ENCODE results near the gene SEL1L3. TPM values are rescaled to one million over a fixed set of nuclear protein-coding genes. Genes with fewer than 3 reads are reported as not detected.

The SEL1L3 gene
- total RNA-seq, 2 donors from 2014 or later: 14.9 to 24.5 TPM

- H3K27ac Mint-ChIP-seq: no peak overlapping the region
- H3K36me3 Mint-ChIP-seq (ENCODE audit: low read depth): peaks cover 2% of the 10 kb centered on the region
- 89 to 90% methylated on average over 3 to 5 of the region's 5 CpGs for WGBS, 2 experiments (ENCODE audit: insufficient coverage in 1 of 2, insufficient read length in 1 of 2)
These were observed 63.3 kb downstream of the SEL1L3 start for GRCh38 chr4:25799522-25799921.

GRCh38 chr4:25797136-25797535, 65.7 kb downstream of the SEL1L3 start:
- no peak for TF ChIP-seq CTCF (conservative IDR thresholded peaks at IDR 0.05)
- H3K4me1 Mint-ChIP-seq: peaks cover 8% of the 10 kb centered on the region
- H3K36me3 ChIP-seq (ENCODE audit: control insufficient read depth, insufficient read depth, low read length): no peaks in the 10 kb centered on the region
- H3K9me3 Mint-ChIP-seq: no peaks in the 10 kb centered on the region
- 92 to 96% methylated on average over 4 to 8 of the region's 8 CpGs for WGBS, 2 experiments (ENCODE audit: insufficient coverage in 1 of 2, insufficient read length in 1 of 2)
- H3K27me3 Mint-ChIP-seq (ENCODE audit: insufficient read depth): no peaks in the 10 kb centered on the region
- no peak overlapping the region for H3K4me3 ChIP-seq (ENCODE audit: low read length)
- no peaks in the 10 kb centered on the region for H3K9me3 ChIP-seq (ENCODE audit: control insufficient read depth, low read length)
- H3K9ac ChIP-seq (ENCODE audit: extremely low read depth, low read length, poor library complexity, severe bottlenecking): no peak overlapping the region
- H3K36me3 Mint-ChIP-seq (ENCODE audit: low read depth): peaks cover 2% of the 10 kb centered on the region
- no peak overlapping the region for H3K27ac Mint-ChIP-seq
- no peaks in the 10 kb centered on the region for H3K4me1 ChIP-seq (ENCODE audit: control insufficient read depth, insufficient read depth, low read length)
- no peak overlapping the region for H3K27ac ChIP-seq (ENCODE audit: low read depth, low read length)
- DNase-seq: no peak
- H3K4me3 Mint-ChIP-seq: no peak overlapping the region
- no peaks in the 10 kb centered on the region for H3K27me3 ChIP-seq (ENCODE audit: control insufficient read depth, insufficient read depth, low read length, poor library complexity, severe bottlenecking)

More at GRCh38 chr4:25799522-25799921, 63.3 kb downstream of the SEL1L3 start:
- H3K4me1 ChIP-seq (ENCODE audit: control insufficient read depth, insufficient read depth, low read length): no peaks in the 10 kb centered on the region
- no peak for TF ChIP-seq CTCF (conservative IDR thresholded peaks at IDR 0.05)
- DNase-seq: peak; percentile 29
- H3K4me3 Mint-ChIP-seq: no peak overlapping the region
- H3K36me3 ChIP-seq (ENCODE audit: control insufficient read depth, insufficient read depth, low read length): no peaks in the 10 kb centered on the region
- no peaks in the 10 kb centered on the region for H3K9me3 ChIP-seq (ENCODE audit: control insufficient read depth, low read length)
- H3K27me3 ChIP-seq (ENCODE audit: control insufficient read depth, insufficient read depth, low read length, poor library complexity, severe bottlenecking): no peaks in the 10 kb centered on the region
- no peak overlapping the region for H3K27ac ChIP-seq (ENCODE audit: low read depth, low read length)
- peaks cover 8% of the 10 kb centered on the region for H3K4me1 Mint-ChIP-seq
- H3K4me3 ChIP-seq (ENCODE audit: low read length): no peak overlapping the region
- H3K27me3 Mint-ChIP-seq (ENCODE audit: insufficient read depth): peaks cover 15% of the 10 kb centered on the region
- no peaks in the 10 kb centered on the region for H3K9me3 Mint-ChIP-seq
- H3K9ac ChIP-seq (ENCODE audit: extremely low read depth, low read length, poor library complexity, severe bottlenecking): no peak overlapping the region

- H3K27me3 ChIP-seq (ENCODE audit: control insufficient read depth, insufficient read depth, low read length, poor library complexity, severe bottlenecking): no peaks in the 10 kb centered on the region
- H3K27ac ChIP-seq (ENCODE audit: low read depth, low read length): peak overlapping the region; percentile 89
- Mint-ChIP-seq H3K27me3 (ENCODE audit: insufficient read depth) (no peaks in the 10 kb centered on the region), H3K4me3 (no peak overlapping the region), H3K36me3 (ENCODE audit: low read depth) (peaks cover 2% of the 10 kb centered on the region), H3K9me3 (no peaks in the 10 kb centered on the region), H3K4me1 (peaks cover 8% of the 10 kb centered on the region), H3K27ac (peak overlapping the region; percentile 66)
- no peak overlapping the region for H3K4me3 ChIP-seq (ENCODE audit: low read length)
- WGBS, 2 experiments (ENCODE audit: insufficient coverage in 1 of 2, insufficient read length in 1 of 2): 54 to 78% methylated on average over 9 to 12 of the region's 12 CpGs
- TF ChIP-seq CTCF (conservative IDR thresholded peaks at IDR 0.05): peak; percentile 45
- H3K9ac ChIP-seq (ENCODE audit: extremely low read depth, low read length, poor library complexity, severe bottlenecking): no peak overlapping the region
- peak; percentile 88 for DNase-seq
- no peaks in the 10 kb centered on the region for H3K9me3 ChIP-seq (ENCODE audit: control insufficient read depth, low read length)
- no peaks in the 10 kb centered on the region for H3K36me3 ChIP-seq (ENCODE audit: control insufficient read depth, insufficient read depth, low read length)
- no peaks in the 10 kb centered on the region for H3K4me1 ChIP-seq (ENCODE audit: control insufficient read depth, insufficient read depth, low read length)
These were observed 67.0 kb downstream of the SEL1L3 start for GRCh38 chr4:25795566-25796454.

Data from endodermal cell (in vitro differentiated cells).